Gastroesophageal sphincter (tissue), 3 donors: ENCODE data around the gene ESPNL.

ENCODE experiments used
- CTCF ChIP-seq, 4 experiments: fragments of 200-600 bp in 2 of 4; fragments of 450-650 bp in 2 of 4; sonication (generic) in 1 of 4; IDR thresholded peaks; one replicate each; pipeline ENCODE4 v1.5.1; 2017 to 2019; ENCODE audit warnings: antibody characterized with exemption in 4 of 4, mild to moderate bottlenecking in 2 of 4, moderate library complexity in 2 of 4
- EP300 ChIP-seq: sonication (generic); formaldehyde crosslinking; IDR thresholded peaks from one replicate; pipeline ENCODE4 v1.6.1; 2017; ENCODE audit warnings: antibody characterized with exemption, mild to moderate bottlenecking
- POLR2A ChIP-seq, 2 donors: fragments of 450-650 bp; IDR thresholded peaks; one replicate each; pipeline ENCODE4 v1.6.1; 2017; ENCODE audit warnings: antibody characterized with exemption in 2 of 2, mild to moderate bottlenecking in 2 of 2, moderate library complexity in 1 of 2

GRCh38 chr2:238180554-238180953 is 80.4 kb downstream of the ESPNL start:
- TF ChIP-seq CTCF (IDR thresholded peaks at IDR 0.05) (no peak), POLR2A (IDR thresholded peaks at IDR 0.05) (no peak), EP300 (no peak)
